ENCODE data around the gene OLFML2B.

The OLFML2B gene

GRCh38 chr1:161941726-161942436, 81.8 kb downstream of the OLFML2B start:
- DNase-seq, result no peak

GRCh38 chr1:161940866-161941591, 82.6 kb downstream of the OLFML2B start:
- no peak for DNase-seq

- no peak for DNase-seq
These were observed 86.9 kb downstream of the OLFML2B start for GRCh38 chr1:161936786-161937185.

- no peak for DNase-seq
These were observed 88.4 kb downstream of the OLFML2B start for GRCh38 chr1:161935264-161935663.

- no peak for DNase-seq
These were observed 89.8 kb downstream of the OLFML2B start for GRCh38 chr1:161933592-161934588.

All from NCI-H774 (cell line).